GM08714 (cell line): ENCODE data around the gene LIPF.

Experiments used
- H3K4me3 ChIP-seq: fragments of 200-500 bp; sonication (Bioruptor generic); 2 replicates; pipeline ENCODE4 v1.5.1; 2014; ENCODE audit warnings: mild to moderate bottlenecking, low read length, inconsistent platforms
- ZNF274 ChIP-seq: IDR thresholded peaks from 2 replicates; pipeline ENCODE4 v1.6.1; 2012; ENCODE audit warnings: mild to moderate bottlenecking, low read depth, low read length

Gene LIPF, protein sequence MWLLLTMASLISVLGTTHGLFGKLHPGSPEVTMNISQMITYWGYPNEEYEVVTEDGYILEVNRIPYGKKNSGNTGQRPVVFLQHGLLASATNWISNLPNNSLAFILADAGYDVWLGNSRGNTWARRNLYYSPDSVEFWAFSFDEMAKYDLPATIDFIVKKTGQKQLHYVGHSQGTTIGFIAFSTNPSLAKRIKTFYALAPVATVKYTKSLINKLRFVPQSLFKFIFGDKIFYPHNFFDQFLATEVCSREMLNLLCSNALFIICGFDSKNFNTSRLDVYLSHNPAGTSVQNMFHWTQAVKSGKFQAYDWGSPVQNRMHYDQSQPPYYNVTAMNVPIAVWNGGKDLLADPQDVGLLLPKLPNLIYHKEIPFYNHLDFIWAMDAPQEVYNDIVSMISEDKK

DNA sequence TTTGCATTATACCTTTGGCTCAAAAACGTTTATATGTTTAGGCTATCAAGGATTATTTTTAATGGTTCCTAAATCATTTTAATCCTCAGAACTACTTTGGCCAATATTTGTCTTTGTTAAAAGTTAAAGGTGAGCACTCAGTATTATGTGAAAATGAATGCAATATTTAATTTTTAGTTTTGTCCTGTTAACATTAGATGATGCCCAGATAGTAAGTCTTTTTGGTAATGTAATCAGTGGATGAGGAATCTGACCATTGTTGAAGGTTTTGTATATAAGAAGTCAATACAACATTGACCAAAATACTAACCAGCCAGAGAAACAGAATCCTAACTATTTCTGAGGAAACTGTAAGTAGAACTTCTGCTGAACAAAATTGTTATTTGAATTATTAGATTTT is at the start of gene LIPF:
TSS of gene LIPF (plus strand) at position 301 of the 400 bp plus-strand sequence. CDS start 2,856 bp downstream, outside the sequence.
- H3K4me3 ChIP-seq: no peak within 1 kb of the TSS
- no peak for TF ChIP-seq ZNF274

DNA sequence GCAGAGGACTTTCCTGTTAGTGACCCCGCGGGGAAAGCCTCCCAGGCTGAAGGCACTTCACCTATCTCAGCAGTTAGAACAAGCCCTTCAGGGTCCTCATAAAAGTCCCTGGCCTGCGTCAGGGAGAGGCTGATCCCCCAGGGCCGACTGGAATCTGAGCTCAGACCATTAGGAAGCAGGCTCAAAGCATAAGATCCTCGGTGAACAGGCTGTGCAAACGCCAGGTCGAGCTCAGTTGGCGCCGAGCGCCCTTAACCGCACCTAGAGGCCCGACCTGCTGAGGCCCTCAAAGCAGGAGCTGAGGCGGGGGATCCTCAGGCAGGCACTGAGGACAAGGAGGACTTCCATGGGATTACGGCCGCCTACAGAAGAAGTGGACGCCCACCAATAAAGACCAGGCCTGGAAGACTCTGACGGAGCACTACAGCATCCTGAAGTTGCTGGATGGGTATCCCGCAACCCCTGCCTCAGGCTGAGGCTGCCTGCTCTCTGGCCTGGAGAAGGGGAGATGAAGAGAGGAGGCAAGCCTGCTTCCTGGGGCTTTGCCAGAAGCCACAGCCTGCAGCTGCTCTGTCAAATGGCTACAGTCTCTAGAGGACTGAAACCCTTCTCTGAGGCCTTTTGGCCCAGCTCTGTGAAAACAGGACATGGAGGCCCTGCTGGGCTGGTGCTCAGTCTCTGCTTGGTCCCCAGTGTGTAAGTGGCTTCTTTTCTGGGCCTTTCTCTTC is 47.8 kb upstream of the LIPF start:
- no peak for TF ChIP-seq ZNF274
- no peak overlapping the region for H3K4me3 ChIP-seq

DNA sequence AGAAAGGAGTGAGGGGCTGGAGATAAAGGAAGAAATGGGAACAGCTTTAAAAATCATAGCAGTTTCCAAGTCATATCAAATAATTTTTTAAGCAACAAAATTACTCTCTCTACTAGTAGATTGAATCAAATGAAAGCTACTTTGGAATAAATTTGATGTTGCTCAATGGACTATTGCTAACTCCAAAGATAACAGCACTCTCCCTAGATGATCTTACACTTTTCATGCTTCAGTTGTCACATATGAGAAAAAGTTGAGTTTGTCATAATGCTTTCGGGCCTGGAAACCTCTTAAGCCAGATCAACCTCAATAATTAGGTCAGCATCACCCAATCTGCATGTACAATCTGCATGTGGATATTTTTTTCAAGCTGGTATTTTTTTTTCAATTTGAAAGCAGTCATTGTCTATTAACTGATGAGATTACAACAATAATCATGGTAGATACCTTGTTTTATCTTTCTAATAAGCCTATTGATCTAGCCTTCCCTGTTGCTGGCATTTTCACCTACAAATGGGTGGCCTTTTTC is 46.4 kb upstream of the LIPF start:
- no peak for TF ChIP-seq ZNF274
- no peak overlapping the region for H3K4me3 ChIP-seq

DNA sequence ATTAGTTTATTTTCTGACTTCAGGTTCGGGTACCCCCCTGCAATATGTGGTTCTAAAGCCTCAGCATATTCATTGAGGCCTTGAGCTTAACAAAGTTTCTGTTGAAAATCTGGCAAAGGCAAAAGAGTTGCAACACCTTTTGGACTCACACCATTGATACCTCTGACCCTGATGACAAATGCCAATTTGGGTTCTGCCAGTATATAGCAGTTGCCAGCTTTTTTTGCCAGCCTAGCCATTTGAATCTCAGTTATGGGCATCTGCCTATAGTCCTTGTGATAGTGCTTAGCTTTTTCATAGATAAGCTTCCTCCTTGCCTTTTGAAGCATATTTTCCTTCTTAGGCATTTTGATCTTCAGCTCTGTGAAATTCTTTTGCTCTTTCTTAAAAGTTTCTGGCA is 45.7 kb upstream of the LIPF start:
- no peak overlapping the region for H3K4me3 ChIP-seq
- no peak for TF ChIP-seq ZNF274

DNA sequence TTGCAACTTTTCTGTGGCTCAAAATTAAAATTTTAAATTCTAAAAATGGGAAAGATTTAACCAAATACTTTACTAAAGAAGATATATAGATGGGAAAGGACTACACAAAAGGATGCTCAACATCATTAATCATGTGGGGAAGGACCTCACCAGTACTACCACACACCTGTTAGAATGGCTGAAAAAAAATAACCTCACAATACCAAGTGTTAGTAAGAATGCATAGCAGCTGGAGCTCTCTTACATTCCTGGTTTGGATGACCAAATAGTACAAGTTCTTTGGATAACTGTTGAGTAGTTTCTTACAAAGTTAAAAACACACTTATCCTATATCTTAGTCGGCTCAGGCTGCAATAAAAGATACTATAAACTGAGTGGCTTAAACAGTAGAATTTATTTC is 43.8 kb upstream of the LIPF start:
- no peak for TF ChIP-seq ZNF274
- H3K4me3 ChIP-seq: no peak overlapping the region

DNA sequence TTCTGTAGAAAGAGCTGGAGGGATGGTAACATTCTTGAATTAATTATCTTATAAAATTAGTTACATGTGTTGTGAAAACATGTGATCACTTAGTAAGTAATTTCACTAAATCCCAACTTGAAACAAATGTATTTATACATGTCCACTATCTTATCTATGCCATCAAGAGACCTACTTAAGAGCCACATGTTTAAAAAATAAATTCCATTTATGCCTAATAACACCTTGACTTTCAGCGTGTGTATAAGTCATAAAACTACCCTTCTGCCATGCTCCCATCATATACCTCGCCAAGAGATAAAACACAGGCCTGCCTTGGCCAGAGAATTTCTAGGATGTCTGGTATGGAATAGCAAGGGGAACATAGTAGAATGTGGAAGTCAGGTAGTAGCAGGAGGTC is 40.4 kb upstream of the LIPF start:
- no peak for TF ChIP-seq ZNF274
- H3K4me3 ChIP-seq: no peak overlapping the region

DNA sequence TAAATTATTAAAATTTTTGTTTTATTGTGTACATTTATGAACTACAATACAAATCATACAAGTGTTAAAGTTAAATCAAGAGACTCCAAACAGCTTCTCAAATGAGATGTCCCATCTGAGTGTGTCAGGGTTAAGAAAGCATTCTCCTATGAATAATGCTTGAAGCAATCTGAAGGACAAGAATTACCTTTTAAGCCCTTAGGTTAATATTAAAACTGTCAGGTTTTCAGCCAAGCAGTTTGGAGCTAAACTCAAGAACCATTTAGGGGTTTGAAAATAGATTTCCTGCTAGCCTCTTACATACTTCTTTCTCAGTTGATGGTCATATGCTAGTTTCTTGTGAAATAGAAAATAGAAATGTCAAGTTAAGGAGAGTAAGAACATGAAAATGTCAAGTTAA is 39.4 kb upstream of the LIPF start:
- TF ChIP-seq ZNF274: no peak

DNA sequence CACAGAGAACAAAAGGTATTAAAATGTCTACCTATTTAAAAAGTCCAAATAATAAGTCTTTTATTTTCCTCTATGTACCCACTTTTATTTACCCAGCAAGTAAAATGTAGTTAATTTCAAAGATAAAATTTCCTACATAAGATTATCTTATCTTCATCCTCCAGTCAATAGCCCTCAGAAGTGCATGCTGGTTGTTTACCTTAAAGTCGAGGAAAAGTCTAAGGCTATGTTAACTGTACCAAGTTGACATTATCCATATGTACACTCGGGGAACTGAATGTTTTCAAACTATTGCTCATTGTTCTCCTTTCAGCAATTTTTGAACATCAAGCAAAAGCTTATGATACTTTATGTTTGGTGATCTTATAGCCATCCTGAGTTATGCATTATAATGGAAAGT is 24.1 kb upstream of the LIPF start:
- TF ChIP-seq ZNF274: no peak

More for the DNA sequence above, 39.4 kb upstream of the LIPF start:
- H3K4me3 ChIP-seq: no peak overlapping the region

DNA sequence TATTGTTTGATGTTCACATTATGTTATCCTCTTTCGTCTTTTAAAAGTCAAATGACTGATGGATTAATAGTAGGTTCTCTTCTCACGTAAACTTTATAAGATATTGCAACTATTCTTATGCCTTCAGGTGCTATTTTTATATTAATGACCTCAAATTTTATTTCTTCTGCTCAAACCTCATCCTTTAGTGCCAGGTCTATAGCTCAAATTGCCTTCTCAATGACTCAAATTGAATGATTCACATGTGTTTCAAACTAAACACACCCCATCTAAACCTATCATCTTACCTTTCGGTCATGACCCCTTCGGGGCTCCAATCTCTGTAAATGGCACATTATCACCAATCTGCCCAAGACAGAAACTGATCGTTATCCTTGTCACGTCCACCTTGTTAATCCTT is 22.0 kb upstream of the LIPF start:
- TF ChIP-seq ZNF274: no peak
- H3K4me3 ChIP-seq: no peak overlapping the region

More for the DNA sequence above, 24.1 kb upstream of the LIPF start:
- H3K4me3 ChIP-seq: no peak overlapping the region

DNA sequence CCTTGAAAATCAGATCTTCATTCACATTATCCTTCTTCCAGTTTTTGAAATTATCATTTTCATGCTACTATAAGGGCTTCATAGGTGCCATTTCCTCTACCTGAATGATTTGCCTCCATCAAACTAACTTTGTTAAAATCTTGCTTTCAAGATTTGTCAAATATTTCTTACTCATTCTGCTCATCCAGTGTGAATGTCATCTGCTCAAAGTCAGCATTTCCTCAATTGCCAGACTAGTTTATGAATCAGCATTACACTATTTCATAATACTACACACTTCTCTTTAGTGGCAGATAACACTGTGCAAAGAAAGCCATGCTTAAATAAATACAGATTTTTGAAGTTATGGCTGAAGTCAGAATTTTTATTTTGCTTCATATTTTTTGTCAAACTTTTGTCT is 21.3 kb upstream of the LIPF start:
- no peak for TF ChIP-seq ZNF274
- no peak overlapping the region for H3K4me3 ChIP-seq

DNA sequence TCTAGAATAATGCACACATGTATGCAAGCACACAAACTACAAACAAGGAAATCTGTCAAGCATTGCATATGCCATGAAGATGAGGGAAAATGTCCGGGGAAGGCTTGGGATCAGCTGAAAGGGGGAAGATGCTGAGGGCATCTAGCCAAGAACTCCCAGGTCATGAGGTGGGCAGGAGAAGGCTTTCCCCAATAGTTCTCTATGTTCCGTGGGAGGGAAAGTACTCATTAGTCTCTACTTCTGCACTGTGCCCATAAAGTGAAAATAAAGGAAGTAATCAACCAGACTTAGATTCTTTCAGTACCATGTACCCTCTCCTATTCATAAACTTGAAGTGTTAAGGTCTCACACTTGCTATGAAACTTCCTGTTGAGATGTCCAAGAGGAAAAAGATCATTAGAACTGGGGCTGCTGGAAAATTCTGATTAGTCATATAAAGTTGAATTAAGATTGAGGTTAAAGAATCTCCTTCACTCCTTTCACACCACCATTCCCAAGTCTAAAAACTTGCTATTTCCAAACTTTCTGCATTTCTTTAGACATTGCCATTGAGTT is 17.1 kb upstream of the LIPF start:
- no peak overlapping the region for H3K4me3 ChIP-seq
- no peak for TF ChIP-seq ZNF274

DNA sequence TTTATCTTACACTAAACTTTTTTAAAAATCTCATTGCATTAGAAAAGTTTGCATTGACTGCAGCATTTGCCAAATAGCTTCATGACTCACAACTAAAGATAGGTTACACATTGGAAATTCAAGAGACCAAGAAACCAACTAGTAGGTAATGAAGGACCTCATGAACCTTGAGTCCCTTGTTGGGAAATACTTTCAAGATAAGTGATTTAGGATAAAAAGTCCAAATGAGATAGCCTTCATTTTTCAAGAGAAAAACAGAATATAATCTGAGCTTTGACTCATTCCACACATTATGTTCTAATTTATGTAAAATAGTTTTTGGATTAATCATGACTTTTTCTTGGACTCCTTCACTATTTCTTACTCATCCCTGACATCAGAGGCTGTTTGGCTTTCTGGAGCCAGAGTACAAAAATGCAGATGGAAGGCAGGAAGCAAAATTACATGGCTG is 13.1 kb upstream of the LIPF start:
- no peak for TF ChIP-seq ZNF274
- no peak overlapping the region for H3K4me3 ChIP-seq

DNA sequence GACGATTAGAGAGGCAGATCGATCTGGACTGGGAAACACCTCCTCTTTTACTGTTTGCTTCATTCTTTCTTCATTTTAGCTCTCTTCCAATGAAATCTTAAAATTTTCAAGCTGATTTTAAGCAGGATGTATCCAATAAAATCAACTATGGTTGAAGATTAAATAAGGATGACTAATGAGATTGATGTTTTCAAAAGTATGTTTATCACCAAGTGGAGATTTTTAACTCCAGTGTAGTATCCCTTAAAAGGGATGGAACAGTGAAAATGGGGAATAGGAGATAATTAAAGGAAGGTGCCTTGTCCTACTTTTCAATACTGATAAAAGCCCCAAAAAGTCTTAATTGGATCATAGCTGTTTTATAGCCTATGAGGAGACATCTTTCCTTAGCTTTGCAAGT is 11.6 kb upstream of the LIPF start:
- TF ChIP-seq ZNF274: no peak
- H3K4me3 ChIP-seq: no peak overlapping the region

DNA sequence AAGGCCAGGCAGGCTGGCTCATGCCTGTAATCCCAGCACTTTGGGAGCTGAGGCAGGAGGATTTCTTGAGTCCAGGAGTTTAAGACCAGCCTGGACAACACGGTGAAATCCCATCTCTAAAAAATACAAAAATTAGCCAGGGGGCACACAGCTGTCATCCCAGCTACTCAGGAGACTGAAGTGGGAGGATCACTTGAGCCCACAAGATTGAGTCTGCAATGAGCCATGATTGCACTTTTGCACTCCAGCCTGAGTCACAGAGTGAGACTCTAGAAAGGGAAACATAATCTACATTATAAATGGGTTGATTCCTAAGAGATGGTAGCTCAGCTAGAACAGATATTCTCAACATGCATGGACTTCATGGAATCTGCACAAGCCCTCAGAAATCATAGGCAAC is 6.3 kb upstream of the LIPF start:
- no peak overlapping the region for H3K4me3 ChIP-seq
- no peak for TF ChIP-seq ZNF274
